GM12891 (cell line): ENCODE measurements around the gene NHLRC2.

Experiments
- POLR2A ChIP-seq: IDR thresholded peaks from 2 replicates; pipeline ENCODE4 v1.6.1; 2011; ENCODE audit warnings: low read depth, low read length, control low read depth
- POLR2AphosphoS5 ChIP-seq: IDR thresholded peaks from 2 replicates; pipeline ENCODE4 v1.6.1; 2011; ENCODE audit warnings: low read depth, low read length, control low read depth

DNA sequence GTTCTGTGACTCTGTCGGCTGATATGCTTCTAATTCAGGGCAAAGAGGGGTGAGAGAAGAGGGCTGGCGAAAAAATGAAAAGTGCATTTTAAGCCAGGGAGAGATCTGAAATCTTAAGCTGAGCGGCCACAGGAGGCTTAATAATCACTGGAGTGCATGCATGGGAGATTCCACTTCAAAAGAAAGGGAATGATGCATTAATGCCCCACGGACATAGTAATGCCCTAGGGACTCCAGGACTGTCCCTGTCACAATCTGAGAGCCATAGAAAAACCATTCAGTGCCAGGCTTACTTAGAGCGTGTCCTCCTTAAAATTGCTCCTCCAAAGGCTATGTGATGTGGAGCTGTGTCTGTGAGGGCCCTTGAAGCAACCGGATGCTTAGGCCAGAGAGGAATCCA is 75.1 kb downstream of the NHLRC2 start:
- no peak for TF ChIP-seq POLR2A
- no peak for TF ChIP-seq POLR2AphosphoS5
